IMR-90 (cell line): ENCODE measurements around the gene ARHGAP19.

ENCODE experiments used
- BHLHE40 ChIP-seq: fragments of 150-350 bp; IDR thresholded peaks from 2 replicates; pipeline ENCODE4 v1.6.1; 2016; ENCODE audit warnings: mild to moderate bottlenecking, low read depth, low read length
- CEBPB ChIP-seq: IDR thresholded peaks from 2 replicates; pipeline ENCODE4 v1.6.1; 2012; ENCODE audit warnings: low read depth, low read length, improper control_type of control experiment
- FOS ChIP-seq: fragments of 150-350 bp; IDR thresholded peaks from 2 replicates; pipeline ENCODE4 v1.6.1; 2016; ENCODE audit warnings: low read depth, low read length
- MAFK ChIP-seq: IDR thresholded peaks from 2 replicates; pipeline ENCODE4 v1.6.1; 2012; ENCODE audit warnings: low read depth, low read length, improper control_type of control experiment
- MXI1 ChIP-seq: IDR thresholded peaks from 2 replicates; pipeline ENCODE4 v1.6.1; 2012; ENCODE audit warnings: low read depth, mild to moderate bottlenecking, low read length, moderate library complexity, borderline replicate concordance
- POLR2A ChIP-seq: IDR thresholded peaks from 2 replicates; pipeline ENCODE4 v1.6.1; 2012; ENCODE audit warnings: mild to moderate bottlenecking, low read depth, low read length
- RAD21 ChIP-seq: IDR thresholded peaks from 2 replicates; pipeline ENCODE4 v1.6.1; 2012; ENCODE audit warnings: low read length, improper control_type of control experiment
- RCOR1 ChIP-seq: IDR thresholded peaks from 2 replicates; pipeline ENCODE4 v1.6.1; 2012; ENCODE audit warnings: mild to moderate bottlenecking, low read length, improper control_type of control experiment; ENCODE audit not compliant: insufficient replicate concordance
- RFX5 ChIP-seq: IDR thresholded peaks from 2 replicates; pipeline ENCODE4 v1.8.0; 2012; ENCODE audit warnings: low read depth, mild to moderate bottlenecking, low read length, moderate library complexity
- TF ChIP-seq, protein P1 (sequence below): conservative IDR thresholded peaks from 2 replicates; pipeline ENCODE4 v1.5.1; 2012; ENCODE audit warnings: mild to moderate bottlenecking, low read depth, low read length, improper control_type of control experiment
- TF ChIP-seq, protein P2 (sequence below): fragments of 150-350 bp; IDR thresholded peaks from 2 replicates; pipeline ENCODE4 v1.6.1; 2016; ENCODE audit warnings: low read depth, mild to moderate bottlenecking, low read length, moderate library complexity, borderline replicate concordance
- TF ChIP-seq, protein P3 (sequence below): fragments of 150-350 bp; IDR thresholded peaks from 2 replicates; pipeline ENCODE4 v1.6.1; 2017; ENCODE audit warnings: mild to moderate bottlenecking, antibody characterized with exemption, low read length, low read depth

DNA sequence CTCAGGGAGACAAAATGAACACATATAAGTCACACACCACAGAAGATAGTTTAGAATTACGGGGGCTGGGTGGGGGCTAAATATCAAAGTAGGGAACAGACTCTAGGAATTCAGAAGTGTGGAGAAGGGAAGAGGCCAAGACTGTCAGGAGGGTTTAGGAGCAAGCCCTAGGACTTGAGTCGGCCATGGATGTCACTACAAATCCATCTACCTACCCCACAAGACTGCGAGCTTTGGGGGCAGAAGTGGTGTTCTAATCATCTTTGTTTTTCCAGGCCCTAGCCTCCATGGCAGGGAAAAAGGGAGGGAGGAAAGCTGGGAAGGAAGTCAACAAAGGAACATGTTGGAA lies 5.8 kb upstream of the ARHGAP19 start:
- TF ChIP-seq, protein P1, sequence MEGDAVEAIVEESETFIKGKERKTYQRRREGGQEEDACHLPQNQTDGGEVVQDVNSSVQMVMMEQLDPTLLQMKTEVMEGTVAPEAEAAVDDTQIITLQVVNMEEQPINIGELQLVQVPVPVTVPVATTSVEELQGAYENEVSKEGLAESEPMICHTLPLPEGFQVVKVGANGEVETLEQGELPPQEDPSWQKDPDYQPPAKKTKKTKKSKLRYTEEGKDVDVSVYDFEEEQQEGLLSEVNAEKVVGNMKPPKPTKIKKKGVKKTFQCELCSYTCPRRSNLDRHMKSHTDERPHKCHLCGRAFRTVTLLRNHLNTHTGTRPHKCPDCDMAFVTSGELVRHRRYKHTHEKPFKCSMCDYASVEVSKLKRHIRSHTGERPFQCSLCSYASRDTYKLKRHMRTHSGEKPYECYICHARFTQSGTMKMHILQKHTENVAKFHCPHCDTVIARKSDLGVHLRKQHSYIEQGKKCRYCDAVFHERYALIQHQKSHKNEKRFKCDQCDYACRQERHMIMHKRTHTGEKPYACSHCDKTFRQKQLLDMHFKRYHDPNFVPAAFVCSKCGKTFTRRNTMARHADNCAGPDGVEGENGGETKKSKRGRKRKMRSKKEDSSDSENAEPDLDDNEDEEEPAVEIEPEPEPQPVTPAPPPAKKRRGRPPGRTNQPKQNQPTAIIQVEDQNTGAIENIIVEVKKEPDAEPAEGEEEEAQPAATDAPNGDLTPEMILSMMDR, result no peak
- TF ChIP-seq FOS (no peak), RAD21 (no peak), POLR2A (no peak), CEBPB (no peak), MAFK (no peak), BHLHE40 (no peak), RFX5 (no peak), RCOR1 (no peak), MXI1 (no peak)
- TF ChIP-seq, protein P2, sequence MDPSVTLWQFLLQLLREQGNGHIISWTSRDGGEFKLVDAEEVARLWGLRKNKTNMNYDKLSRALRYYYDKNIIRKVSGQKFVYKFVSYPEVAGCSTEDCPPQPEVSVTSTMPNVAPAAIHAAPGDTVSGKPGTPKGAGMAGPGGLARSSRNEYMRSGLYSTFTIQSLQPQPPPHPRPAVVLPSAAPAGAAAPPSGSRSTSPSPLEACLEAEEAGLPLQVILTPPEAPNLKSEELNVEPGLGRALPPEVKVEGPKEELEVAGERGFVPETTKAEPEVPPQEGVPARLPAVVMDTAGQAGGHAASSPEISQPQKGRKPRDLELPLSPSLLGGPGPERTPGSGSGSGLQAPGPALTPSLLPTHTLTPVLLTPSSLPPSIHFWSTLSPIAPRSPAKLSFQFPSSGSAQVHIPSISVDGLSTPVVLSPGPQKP, result no peak
- TF ChIP-seq, protein P3, sequence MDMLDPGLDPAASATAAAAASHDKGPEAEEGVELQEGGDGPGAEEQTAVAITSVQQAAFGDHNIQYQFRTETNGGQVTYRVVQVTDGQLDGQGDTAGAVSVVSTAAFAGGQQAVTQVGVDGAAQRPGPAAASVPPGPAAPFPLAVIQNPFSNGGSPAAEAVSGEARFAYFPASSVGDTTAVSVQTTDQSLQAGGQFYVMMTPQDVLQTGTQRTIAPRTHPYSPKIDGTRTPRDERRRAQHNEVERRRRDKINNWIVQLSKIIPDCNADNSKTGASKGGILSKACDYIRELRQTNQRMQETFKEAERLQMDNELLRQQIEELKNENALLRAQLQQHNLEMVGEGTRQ, result no peak
